PC-9 (cell line): ENCODE data around the gene VAV3. TPM values are rescaled to one million over a fixed set of nuclear protein-coding genes. Genes with fewer than 3 reads are reported as not detected.

Experiments
- BruUV-seq: library from RNA; stranded (reverse); fragments of 400-500 nt; replicated peaks from 2 replicates; lab custom pipeline; 2021; lab: Mats Ljungman, UMichigan
- CTCF ChIA-PET: fragments of 300-600 bp; sonication (Branson Sonifier 250); formaldehyde crosslinking; loops from one replicate; lab custom pipeline; 2022; ENCODE audit warnings: antibody characterized with exemption; lab: Charles Lee
- POLR2A ChIA-PET: fragments of 300-600 bp; sonication (Branson Sonifier 250); formaldehyde crosslinking; loops from one replicate; lab custom pipeline; 2022; ENCODE audit warnings: antibody characterized with exemption; ENCODE audit not compliant: unreplicated experiment; lab: Charles Lee
- DNase-seq, 2 experiments: peaks; one replicate each; pipeline versions ENCODE4 v3.0.0 to v3.0.0-alpha.2; 2015 to 2022; ENCODE audit warnings: mixed read lengths in 1 of 2
- H2AFZ ChIP-seq: fragments of 200-600 bp; sonication (generic); 2 replicates; pipeline ENCODE4 v1.8.1; 2017; ENCODE audit warnings: antibody characterized with exemption
- H3F3A ChIP-seq: fragments of 200-600 bp; sonication (generic); 2 replicates; pipeline ENCODE4 v1.8.1; 2017; ENCODE audit warnings: antibody characterized with exemption, mild to moderate bottlenecking, low read depth; ENCODE audit not compliant: insufficient read depth
- H3K27ac ChIP-seq: fragments of 200-600 bp; sonication (generic); 2 replicates; pipeline ENCODE4 v1.6.1; 2016; ENCODE audit warnings: mixed run types
- H3K27me3 ChIP-seq: fragments of 200-600 bp; sonication (generic); 2 replicates; pipeline ENCODE4 v1.6.1; 2016; ENCODE audit warnings: low read depth, mixed run types; ENCODE audit not compliant: insufficient read depth
- H3K36me3 ChIP-seq: fragments of 200-600 bp; sonication (generic); 2 replicates; pipeline ENCODE4 v1.6.1; 2016; ENCODE audit warnings: low read depth, mixed run types
- H3K4me1 ChIP-seq: fragments of 200-600 bp; sonication (generic); replicated peaks from 2 replicates; pipeline ENCODE4 v1.6.1; 2016; ENCODE audit warnings: mixed run types; ENCODE audit not compliant: insufficient read depth
- H3K4me2 ChIP-seq: fragments of 200-600 bp; sonication (generic); 2 replicates; pipeline ENCODE4 v1.6.1; 2017; ENCODE audit warnings: mixed run types
- H3K4me3 ChIP-seq: fragments of 200-600 bp; sonication (generic); 2 replicates; pipeline ENCODE4 v1.6.1; 2016; ENCODE audit warnings: mixed run types
- H3K79me2 ChIP-seq: fragments of 200-600 bp; sonication (generic); 2 replicates; pipeline ENCODE4 v1.6.1; 2017; ENCODE audit warnings: low read depth, mixed run types
- H3K9me2 ChIP-seq: fragments of 200-600 bp; sonication (generic); 2 replicates; pipeline ENCODE4 v1.8.1; 2017; ENCODE audit warnings: mild to moderate bottlenecking; ENCODE audit not compliant: insufficient read depth
- H3K9me3 ChIP-seq: fragments of 200-600 bp; sonication (generic); 2 replicates; pipeline ENCODE4 v1.8.1; 2016; ENCODE audit warnings: low read depth; ENCODE audit not compliant: insufficient read depth
- H4K20me1 ChIP-seq: fragments of 200-600 bp; sonication (generic); 2 replicates; pipeline ENCODE4 v1.8.1; 2017; ENCODE audit not compliant: insufficient read depth
- CTCF ChIP-seq: fragments of 200-600 bp; sonication (generic); conservative IDR thresholded peaks from 2 replicates; pipeline ENCODE4 v1.6.1; 2017; ENCODE audit warnings: mixed run types, antibody characterized with exemption, mild to moderate bottlenecking, moderate library complexity
- EZH2 ChIP-seq: fragments of 200-600 bp; sonication (generic); IDR thresholded peaks from 2 replicates; pipeline ENCODE4 v1.8.0; 2017; ENCODE audit warnings: antibody characterized with exemption, low read depth
- intact Hi-C: fragments of 100-400 bp; cut with micrococcal nuclease; formaldehyde crosslinking; loops from one replicate; pipeline ENCODE4 v1.10.0; 2022; ENCODE audit not compliant: unreplicated experiment
- total RNA-seq: library from RNA; stranded (reverse); gene quantifications from 2 replicates; pipeline ENCODE4 v1.2.3, GENCODE V29; 2021

The VAV3 gene
- total RNA-seq, 1 experiment from 2014 or later = 1.7 TPM

- no peaks in the 10 kb centered on the region for H3K4me1 ChIP-seq
- no peak for DNase-seq
- H3K9me3 ChIP-seq = no peaks in the 10 kb centered on the region
- no peaks in the 10 kb centered on the region for H3K79me2 ChIP-seq
- no peaks in the 10 kb centered on the region for H3K36me3 ChIP-seq
- TF ChIP-seq EZH2 = no peak
- TF ChIP-seq CTCF = no peak
- no peaks in the 10 kb centered on the region; the same call in 1 of the 2 replicates for H3K9me2 ChIP-seq
- no peak overlapping the region for H3K4me3 ChIP-seq
- intact Hi-C loops = no loop called here
- H4K20me1 ChIP-seq = no peaks in the 10 kb centered on the region
- H3F3A ChIP-seq = no peaks in the 10 kb centered on the region
- H3K27ac ChIP-seq = no peak overlapping the region
- H2AFZ ChIP-seq = no peak overlapping the region
- ChIA-PET CTCF (no interaction called here), POLR2A (no interaction called here)
- no TSS peak for BruUV-seq
- no peaks in the 10 kb centered on the region for H3K27me3 ChIP-seq
- no peak overlapping the region for H3K4me2 ChIP-seq
Observed at GRCh38 chr1:107551456-107551855, 413.5 kb downstream of the VAV3 start.

DNA sequence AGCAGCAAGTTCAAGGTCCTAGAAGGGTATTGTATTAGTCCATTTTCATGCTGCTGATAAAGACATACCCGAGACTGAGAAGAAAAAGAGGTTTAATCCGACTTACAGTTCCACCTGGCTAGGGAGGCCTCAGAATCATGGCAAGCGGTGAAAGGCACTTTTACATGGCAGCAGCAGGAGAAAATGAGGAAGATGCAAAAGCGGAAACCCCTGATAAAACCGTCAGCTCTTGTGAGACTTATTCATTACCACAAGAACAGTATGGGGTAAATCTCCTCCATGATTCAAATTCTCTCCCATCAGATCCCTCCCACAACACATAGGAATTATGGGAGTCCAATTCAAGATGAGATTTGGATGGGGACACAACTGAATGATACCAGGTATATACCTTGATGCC, 414.6 kb downstream of the VAV3 start:
- H3K36me3 ChIP-seq = no peaks in the 10 kb centered on the region
- H3K27ac ChIP-seq = no peak overlapping the region
- no peak overlapping the region for H2AFZ ChIP-seq
- no peak overlapping the region for H3K4me3 ChIP-seq
- CTCF ChIA-PET = no interaction called here
- H4K20me1 ChIP-seq = no peaks in the 10 kb centered on the region
- H3K4me1 ChIP-seq = no peaks in the 10 kb centered on the region
- POLR2A ChIA-PET = no interaction called here
- no peaks in the 10 kb centered on the region for H3K9me2 ChIP-seq
- TF ChIP-seq CTCF (no peak), EZH2 (no peak)
- no peaks in the 10 kb centered on the region for H3F3A ChIP-seq
- no peaks in the 10 kb centered on the region for H3K9me3 ChIP-seq
- no peak overlapping the region for H3K4me2 ChIP-seq
- intact Hi-C loops = no loop called here
- H3K79me2 ChIP-seq = no peaks in the 10 kb centered on the region
- no peak for DNase-seq
- H3K27me3 ChIP-seq = no peaks in the 10 kb centered on the region
- BruUV-seq = no TSS peak

- H4K20me1 ChIP-seq = no peaks in the 10 kb centered on the region
Observed at GRCh38 chr1:107549152-107549810, 415.7 kb downstream of the VAV3 start.

More at GRCh38 chr1:107549152-107549810, 415.7 kb downstream of the VAV3 start:
- H3K9me3 ChIP-seq = no peaks in the 10 kb centered on the region
- TF ChIP-seq CTCF (no peak), EZH2 (no peak)
- H3K27ac ChIP-seq = no peak overlapping the region
- DNase-seq = no peak
- BruUV-seq = no TSS peak
- intact Hi-C loops = no loop called here
- H3F3A ChIP-seq = peaks cover 3% of the 10 kb centered on the region; the same call in 1 of the 2 replicates
- ChIA-PET POLR2A (no interaction called here), CTCF (no interaction called here)
- no peak overlapping the region for H3K4me2 ChIP-seq
- H3K9me2 ChIP-seq = no peaks in the 10 kb centered on the region
- H3K4me3 ChIP-seq = no peak overlapping the region
- no peaks in the 10 kb centered on the region for H3K36me3 ChIP-seq
- H3K4me1 ChIP-seq = peaks cover 5% of the 10 kb centered on the region
- no peaks in the 10 kb centered on the region for H3K27me3 ChIP-seq
- no peak overlapping the region for H2AFZ ChIP-seq
- H3K79me2 ChIP-seq = no peaks in the 10 kb centered on the region
